Posterior vena cava (tissue), 2 donors: ENCODE measurements around the gene PARP9. TPM values are rescaled to one million over a fixed set of nuclear protein-coding genes. Genes with fewer than 3 reads are reported as not detected.
"Not testable (repeated sequence)": the region's sequence is repeated elsewhere in the genome, so short reads cannot be mapped to it uniquely, and the experiment has no call there.

Source experiments
- DNase-seq: peaks from one replicate; pipeline ENCODE4 v3.0.0-alpha.2; 2020; ENCODE audit warnings: low spot score
- intact Hi-C, 2 donors: fragments of 100-400 bp; cut with DNase I; formaldehyde crosslinking; loops; one replicate each; pipeline versions ENCODE4 v1.14.1 to v1.14.2; 2022 to 2023
- total RNA-seq, 2 donors: library from RNA; stranded (reverse); fragmentation: NEBNext Ultra II Directional; extraction: Animal tissue kit (Norgen Biotek cat#: 25700); gene quantifications; one replicate each; pipeline ENCODE4 v1.2.1, GENCODE V29; 2021
- donor health status: DM: yes; HTN: yes; CAD: no.
- donor health status: DM: yes; HTN: yes; CAD: no.

Gene PARP9
- total RNA-seq, 2 donors from 2014 or later, result 29.8 to 31.9 TPM

- DNase-seq, result no peak
- intact Hi-C loops, result loop anchor here in 1 of 2 donors (1.0 kb wide), 1 partner anchor 16 kb away; no protein-coding TSS in a partner anchor
These were observed 58.4 kb downstream of the PARP9 start for GRCh38 chr3:122505676-122506075.

DNA sequence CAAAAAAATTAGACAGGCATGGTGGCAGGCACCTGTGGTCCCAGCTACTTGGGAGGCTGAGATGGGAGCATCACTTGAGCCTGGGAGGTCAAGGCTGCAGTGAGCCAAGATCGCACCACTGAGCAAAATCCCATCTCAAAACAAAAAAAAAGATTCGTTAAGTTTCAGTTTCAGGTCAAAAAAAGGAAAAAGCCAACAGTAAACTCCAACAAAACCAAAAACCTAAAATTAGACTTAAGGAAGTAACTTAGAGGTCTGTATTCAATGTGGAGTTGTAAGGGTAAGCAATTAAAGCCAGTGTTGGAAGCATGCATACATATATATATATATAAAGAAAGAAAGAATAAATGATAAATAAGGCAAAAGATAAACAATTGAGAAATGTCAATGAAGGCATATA lies 61.2 kb downstream of the PARP9 start:
- no peak for DNase-seq
- intact Hi-C loops, result no loop called here

DNA sequence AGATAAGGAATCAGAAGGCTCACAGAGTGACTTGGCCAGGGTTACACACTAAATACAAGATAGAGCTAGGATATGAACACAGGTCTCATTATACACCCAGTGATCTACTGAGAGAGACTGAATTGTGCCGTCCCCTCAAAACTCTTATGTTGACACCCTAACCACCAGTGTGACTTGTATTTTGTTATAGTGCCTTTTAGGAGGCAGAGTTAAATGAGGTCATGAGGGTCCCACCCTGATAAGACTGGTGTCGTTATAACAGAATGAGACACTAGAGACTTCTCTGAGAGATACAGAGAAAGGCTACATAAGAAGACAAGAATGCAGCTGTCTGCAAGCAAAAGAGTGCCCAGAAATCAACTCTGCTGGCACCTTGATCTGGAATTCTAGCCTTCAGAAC lies 62.0 kb downstream of the PARP9 start:
- DNase-seq, result no peak
- intact Hi-C loops, result no loop called here

- intact Hi-C loops, result not testable (repeated sequence)
These were observed 63.1 kb downstream of the PARP9 start for GRCh38 chr3:122500964-122501363.

DNA sequence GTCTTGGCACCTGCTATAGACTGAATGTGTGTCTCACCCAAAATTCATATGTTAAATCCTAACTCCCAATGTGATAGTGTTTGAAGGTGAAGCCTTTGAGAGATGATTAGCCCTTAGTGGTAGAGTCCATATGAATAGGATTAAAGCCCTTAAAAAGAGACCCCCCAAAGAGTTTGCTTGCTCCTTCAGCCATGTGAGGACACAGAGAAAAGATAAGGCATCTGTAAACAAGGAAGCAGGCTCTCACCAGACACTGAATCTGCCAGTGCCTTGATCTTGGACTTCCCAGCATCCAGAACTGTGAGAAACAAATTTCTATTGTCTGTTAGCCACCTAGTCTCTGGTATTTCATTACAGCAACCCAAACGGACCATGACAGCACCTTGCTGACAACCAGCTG lies 65.9 kb downstream of the PARP9 start:
- no peak for DNase-seq
- intact Hi-C loops, result no loop called here

More at GRCh38 chr3:122500964-122501363, 63.1 kb downstream of the PARP9 start:
- not testable (repeated sequence) for DNase-seq

DNA sequence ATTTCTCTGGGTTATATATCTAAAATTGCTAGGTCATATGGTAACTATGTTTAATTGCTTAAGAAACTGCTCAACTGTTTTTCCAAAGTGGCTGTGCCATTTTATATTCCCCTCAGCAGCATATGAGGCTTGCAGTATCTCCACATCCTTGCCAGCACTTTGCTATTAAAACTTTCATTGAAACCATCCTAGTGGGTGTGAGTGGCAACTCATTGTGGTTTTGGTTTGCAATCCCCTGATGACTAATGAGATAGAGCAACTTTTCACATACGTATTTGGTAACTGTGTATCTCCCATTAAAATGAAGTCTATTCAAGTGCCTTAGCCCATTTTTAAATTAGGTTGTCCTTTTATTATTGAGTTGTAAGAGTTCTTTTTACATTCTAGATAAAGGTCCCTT lies 66.7 kb downstream of the PARP9 start:
- no peak for DNase-seq
- intact Hi-C loops, result no loop called here

DNA sequence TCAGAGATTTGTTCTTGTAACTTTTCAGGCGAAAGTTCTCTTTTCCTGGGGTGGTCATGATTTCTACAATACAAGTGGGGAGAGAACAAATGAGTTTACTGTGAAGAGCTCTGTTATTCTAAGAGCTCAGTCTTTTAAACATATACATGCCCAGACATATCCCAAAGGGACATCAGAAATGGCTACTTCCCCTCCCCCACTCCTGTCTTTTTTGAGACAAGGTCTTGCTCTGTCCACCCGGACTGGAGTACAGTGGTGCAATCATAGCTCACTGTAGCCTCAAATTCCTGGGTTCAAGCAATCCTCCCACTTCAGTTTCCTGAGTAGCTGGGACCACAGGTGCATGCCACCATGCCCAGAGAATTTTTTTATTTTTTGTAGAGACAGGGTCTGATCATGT lies 67.6 kb downstream of the PARP9 start:
- DNase-seq, result no peak
- intact Hi-C loops, result no loop called here

GRCh38 chr3:122493296-122493695 lies 70.8 kb downstream of the PARP9 start:
- DNase-seq, result no peak
- intact Hi-C loops, result no loop called here

DNA sequence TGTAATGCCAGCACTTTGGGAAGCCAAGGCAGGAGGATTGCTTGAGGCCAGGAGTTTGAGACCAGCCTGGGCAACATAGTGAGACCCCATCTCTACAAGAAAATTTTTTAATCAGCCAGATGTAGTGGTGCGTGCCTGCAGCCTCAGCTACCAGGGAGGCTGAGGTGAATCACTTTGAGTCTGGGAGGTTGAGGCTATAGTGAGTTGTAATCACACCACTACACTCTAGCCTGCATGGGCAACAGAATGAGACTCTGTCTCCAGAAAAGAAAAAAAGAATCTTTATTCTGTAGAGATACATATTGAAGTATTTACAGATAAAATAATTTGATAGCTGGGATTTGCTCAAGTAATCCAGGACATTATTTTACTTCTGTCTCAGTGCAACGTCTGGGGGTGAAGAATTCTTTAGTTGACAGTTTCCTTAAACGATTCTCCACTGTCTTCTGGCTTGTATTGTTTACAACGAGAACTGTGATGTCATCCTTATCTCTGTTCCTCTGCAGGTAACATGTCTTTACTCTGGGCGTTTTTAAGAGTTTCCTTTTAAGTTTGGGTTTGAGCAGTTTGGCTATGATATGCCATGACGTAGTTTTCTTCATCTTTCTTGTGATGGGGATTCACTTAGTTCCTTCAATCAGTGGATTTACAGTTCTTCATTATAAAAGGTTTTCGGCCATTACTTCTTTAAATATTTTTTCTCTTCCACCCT lies 75.7 kb downstream of the PARP9 start:
- intact Hi-C loops, result no loop called here
- DNase-seq, result no peak

DNA sequence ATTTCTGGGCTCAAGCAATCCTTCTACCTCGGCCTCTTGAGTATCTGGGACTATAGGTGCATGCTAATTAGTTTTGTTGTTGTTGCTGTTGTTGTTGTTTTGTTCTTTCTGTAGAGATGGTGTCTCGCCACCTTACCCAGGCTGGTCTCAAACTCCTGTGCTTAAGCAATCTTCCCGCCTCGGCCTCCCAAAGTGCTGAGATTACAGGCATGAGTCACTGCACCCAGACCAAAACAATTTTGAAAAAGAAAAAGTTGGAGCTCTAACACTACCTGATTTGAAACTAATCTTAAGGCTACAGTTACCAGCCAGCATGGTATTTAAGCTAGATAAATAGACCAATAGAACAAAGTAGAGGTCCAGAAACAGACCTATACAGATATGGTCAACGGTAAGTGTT lies 79.1 kb downstream of the PARP9 start:
- no peak for DNase-seq
- intact Hi-C loops, result no loop called here

- intact Hi-C loops, result no loop called here
- no peak for DNase-seq
These were observed 82.7 kb downstream of the PARP9 start for GRCh38 chr3:122481390-122481789.

Other genes with a start within 250 kb of the PARP9 start
- 1 to 10 TPM; 3.5 to 9.7 TPM for gene CSTA, start 239.1 kb downstream of the PARP9 start, total RNA-seq
- gene MIX23, start 181.1 kb downstream of the PARP9 start, total RNA-seq, result 10 to 100 TPM; 13.8 to 16.3 TPM
- 10 to 100 TPM; 31.5 to 36.9 TPM for gene FAM162A, start 180.1 kb downstream of the PARP9 start, total RNA-seq
- gene WDR5B, start 148.2 kb downstream of the PARP9 start, total RNA-seq, result 1 to 10 TPM; 4.0 to 4.9 TPM
- 10 to 100 TPM; 62.4 to 80.3 TPM for gene KPNA1, start 49.4 kb downstream of the PARP9 start, total RNA-seq
- gene DTX3L, start within 50 bp of the PARP9 start, total RNA-seq, result 10 to 100 TPM; 22.8 to 32.0 TPM
- 1 to 10 TPM; 2.5 to 3.5 TPM for gene PARP15, start 13.3 kb upstream of the PARP9 start, total RNA-seq
- gene PARP14, start 116.5 kb upstream of the PARP9 start, total RNA-seq, result 10 to 100 TPM; 41.4 to 47.6 TPM
- gene HSPBAP1, start 229.5 kb upstream of the PARP9 start, total RNA-seq, result 1 to 10 TPM; 7.8 to 9.1 TPM
- 1 to 10 TPM; 7.0 to 7.5 TPM for gene SLC49A4, start 230.8 kb upstream of the PARP9 start, total RNA-seq